CD4-positive, alpha-beta T cell treated with Interleukin-15 for 4 hours (primary cell): ENCODE results near the gene EVI5.

ENCODE experiments used
- DNase-seq: peaks from one replicate; pipeline ENCODE4 v3.0.0-alpha.2; 2020; ENCODE audit warnings: low spot score

Gene EVI5

DNA sequence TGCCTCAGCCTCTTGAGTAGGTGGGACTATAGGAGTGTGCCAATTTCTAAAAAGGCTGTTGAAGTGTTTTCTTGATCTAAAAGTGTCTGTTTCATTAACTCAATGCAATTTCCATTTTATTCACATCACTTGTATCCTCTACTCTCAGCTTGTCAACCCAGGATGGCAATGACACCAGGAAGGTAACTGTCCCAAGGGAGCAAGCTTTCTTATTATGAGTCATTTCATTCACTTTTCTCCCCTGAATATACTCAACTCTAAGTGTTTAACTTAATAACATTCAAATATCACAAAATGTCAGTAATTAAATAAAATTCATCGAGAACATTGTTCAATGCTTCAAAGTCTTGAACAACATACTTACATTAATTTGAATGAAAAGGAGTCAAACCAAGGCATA lies 275.3 kb downstream of the EVI5 start:
- DNase-seq, result no peak

DNA sequence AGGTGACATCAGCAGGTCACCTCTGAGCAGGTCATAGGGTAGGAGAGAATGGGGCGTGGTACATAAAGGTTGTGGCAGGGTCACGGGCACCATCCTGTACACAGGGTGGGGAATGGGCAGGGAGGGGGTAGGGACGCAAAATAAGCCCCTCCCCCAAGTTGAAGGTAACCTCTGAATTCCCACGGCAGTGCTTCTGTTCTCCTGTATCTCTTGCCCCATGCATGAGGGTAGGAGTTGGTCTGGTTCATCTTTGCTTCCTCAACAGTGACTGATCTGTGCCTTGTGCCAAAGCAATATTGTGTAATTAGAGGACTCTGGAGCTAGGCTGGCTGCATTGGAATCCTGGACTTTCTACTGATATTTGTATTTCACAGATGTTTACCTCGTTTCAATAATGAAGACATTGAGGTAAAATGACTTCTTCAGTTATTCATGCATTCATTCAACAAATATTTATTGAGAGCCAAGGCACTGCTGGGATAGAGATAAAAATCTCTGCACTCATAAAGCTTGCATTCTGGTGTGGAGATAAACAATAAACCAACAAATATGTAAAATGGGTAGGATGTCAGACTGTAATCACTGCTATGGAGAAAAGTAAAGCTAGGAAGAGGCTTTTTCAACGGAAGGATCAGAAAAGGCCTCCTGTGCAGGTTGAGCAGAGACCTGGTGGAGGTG lies 279.8 kb downstream of the EVI5 start:
- no peak for DNase-seq

DNA sequence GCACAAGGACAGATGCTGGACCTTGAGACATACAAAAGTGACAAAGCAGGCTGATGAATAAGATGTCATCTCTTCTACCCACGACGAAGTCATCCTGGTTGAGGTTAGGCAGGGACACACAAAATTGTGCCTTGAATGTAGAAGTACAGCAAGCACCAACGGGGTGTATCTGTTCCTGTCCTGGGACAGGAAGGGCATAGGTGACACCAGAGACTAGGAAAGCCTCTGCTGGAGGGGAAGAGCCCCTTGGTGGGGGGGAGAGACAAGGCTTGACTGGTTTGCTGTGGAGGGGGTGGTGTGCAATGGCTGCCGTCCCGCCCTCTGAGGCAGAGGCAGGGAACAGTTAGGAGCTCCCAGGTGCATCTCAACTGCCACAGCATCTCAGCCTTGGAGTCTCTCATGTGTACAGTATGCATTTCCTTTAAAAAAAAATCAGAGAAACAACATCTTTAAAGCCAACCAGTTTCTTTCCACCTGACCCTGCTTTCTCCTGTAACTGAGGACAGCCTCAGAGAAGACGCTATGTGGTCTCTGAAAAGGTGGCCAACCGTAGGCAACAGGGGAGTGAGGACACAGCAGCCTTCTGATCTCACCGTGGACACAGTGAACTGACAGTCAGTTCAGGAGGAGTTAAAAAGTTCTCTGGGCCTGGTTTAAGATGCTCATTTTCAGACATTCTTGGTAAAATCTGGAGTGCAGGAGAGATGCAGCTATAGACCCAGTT lies 280.5 kb downstream of the EVI5 start:
- no peak for DNase-seq

DNA sequence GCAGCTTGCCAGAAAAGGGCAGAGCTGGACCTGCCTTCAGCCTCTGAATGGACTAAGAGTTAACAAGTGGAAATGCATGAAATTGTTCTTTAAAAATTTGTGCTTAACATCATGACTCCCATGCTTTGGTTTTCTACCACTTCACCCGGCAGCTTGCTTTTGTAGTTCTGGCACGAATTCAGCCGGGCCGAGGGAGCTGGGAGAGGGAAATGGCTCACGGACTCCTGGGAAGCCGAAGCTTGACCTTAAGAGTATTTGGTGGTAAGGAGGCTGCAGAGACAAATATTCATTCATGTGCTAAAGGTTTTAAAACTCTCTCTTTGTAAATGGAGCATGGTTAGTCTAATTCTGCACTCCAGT lies 281.0 kb downstream of the EVI5 start:
- DNase-seq, result no peak

DNA sequence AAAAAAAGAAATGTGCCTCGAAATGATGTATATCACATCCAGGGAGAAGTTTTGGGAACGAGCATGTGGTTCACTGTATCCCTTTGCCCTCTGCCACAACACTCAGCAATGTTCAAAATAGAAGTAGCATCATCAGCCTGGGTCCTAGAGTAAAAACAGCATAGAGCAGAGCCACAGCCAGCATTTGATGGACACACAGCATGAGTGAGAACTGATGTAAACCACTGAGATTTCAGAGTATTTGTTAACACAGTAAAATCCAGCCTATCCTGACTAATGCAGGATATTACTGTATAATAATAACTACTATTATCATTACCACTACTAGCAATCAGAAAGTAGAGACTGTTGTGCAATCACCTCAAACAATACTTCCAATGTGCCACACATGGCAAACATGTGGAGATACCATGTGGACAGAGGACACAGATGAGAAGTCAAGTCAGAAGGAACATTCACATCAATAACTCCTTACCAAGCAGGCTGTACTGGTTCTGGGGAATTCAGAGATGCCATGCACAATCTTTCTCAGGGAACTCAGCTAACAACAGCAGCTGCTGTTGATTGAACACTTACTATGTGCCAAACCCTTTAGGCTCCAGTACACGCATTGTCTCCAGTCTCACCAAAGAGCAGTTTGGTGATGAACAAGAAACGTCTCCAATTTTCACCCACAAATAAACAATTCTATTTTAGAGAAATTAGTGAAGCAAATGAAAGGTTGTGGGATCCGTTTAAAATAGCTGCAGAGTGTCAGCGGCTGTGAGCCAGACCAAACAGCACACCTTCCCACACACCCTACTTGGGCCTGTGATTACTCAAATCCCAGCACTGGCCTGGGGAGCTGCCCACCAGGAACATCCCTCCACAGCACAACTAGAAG lies 281.6 kb downstream of the EVI5 start:
- DNase-seq, result no peak

DNA sequence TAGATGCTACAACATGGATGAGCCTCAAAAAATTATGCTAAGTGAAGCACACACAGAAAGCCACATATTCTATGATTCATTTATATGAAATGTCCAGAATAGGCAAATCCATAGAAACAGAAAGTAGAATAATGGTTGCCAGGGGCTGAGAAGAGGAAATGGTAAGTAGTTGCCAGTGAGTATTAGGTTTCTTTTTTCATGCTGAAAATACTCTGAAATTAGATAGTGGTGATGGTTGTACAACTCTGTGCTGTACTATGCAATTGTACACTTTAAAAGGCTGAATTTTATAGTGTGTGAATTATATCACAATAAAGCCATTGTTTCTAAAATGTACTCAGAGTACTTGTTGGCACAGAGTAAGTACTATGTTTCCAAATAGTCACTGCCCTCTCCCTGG lies 282.7 kb downstream of the EVI5 start:
- DNase-seq, result no peak

DNA sequence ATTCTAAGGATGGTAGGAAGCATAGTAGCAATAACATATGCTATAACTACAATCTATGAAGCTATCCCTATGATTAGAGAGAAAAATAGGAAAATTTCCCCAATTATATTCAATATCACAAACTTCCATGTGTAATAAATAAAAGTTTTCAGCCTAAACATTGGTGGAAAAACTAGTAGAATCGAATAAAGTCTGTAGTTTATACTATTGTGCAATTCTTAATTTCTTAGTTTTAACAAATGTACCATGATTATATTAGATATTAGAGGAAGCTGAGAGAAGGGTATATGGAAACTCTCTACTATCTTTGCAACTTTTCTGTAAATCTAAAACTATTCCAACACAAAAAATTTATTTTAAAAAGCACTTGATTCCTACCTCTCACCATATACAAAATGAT lies 284.4 kb downstream of the EVI5 start:
- DNase-seq, result no peak

DNA sequence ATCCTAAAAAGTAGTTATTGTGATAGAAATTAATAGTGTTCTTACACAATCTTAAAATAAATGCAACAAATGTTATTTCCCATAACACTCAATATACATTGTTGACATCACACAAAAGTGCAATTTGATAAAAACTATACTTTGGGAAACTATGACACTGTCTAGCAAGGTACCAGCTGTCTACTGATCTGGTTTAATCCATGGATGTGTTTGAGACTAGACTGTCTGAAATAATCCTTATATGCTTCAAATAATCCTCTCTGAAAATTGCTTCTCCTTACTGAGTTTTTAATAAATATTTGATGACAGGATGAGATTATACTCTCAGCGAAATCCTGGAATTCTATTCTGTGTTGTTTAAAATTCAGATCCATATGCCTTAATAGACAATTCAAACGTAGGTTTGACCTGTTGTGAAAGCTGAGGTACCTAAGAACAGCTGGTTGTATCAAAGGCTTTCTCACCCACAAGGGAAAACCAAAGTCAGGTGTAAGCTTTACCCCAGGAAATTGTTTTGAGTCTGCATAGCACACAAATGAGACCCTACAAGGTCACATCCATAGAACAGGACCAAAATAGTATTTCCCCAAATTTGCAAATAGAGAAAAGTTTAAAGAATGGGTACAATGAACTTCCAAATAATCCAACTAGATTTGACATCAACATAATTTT lies 289.4 kb downstream of the EVI5 start:
- no peak for DNase-seq

DNA sequence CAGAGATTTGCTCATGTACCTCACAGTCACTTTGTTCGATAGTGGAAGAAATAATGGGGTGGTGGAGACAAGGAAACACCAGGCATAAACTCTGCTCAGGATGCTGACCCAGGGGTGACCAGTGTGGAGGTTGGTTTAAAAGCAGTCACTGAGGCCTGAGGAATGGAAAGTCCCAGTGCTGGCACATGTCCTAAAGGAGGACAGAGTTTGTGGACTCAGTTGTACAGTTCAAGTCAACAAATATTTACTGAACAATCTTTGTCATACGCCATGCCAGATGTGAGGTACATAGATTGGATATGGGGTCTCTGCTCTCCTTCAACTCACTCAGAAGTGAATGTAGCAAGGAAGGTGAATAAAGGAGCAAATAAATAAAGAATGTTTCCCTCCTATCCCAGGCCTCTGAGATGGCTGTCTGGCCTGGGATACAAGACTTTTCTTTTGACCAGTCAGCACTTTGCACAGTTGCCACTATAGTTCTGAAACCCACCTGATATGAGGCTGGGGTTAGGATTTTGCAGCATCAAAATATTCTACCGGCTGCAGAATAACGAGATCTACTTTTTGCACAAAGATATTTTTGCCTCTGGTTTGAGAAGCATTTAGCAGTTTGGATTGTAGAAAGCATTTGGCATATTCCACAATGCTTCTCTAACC lies 290.3 kb downstream of the EVI5 start:
- no peak for DNase-seq

DNA sequence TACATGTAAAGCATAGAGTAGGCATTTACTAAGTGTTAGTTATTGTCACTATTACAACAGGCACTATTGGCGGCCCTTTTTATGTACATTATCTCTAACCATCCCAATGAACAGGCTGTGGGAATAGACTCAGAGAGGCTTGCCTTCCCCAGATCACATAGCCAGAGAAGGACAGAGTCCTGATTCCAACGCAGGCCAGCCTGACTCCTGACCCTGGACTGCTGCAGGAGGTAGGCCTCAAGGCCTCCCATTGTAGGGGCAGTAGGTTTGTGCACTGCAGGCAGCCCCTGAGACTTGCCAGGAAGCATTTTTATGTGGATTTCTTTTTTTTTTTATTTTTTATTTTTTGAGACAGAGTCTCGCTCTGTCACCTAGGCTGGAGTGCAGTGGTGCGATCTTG lies 291.8 kb downstream of the EVI5 start:
- DNase-seq, result no peak

DNA sequence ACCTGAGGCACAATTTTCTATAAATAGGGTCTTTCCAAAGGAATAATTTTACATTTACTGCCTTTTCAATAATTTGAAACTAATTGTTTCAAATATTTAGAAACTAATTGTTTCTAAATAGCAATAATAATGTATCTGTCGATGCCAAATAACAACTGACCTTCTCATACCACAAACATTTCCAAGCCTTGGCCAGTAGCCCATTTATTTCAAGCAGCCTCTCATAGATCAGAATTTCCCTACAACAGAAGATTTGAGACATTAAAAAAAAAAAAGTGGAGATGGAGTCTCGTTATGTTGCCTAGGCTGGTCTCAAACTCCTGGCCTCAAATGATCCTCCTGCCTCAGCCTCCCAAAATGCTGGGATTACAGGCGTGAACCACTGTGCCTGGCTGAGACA lies 296.1 kb downstream of the EVI5 start:
- no peak for DNase-seq

DNA sequence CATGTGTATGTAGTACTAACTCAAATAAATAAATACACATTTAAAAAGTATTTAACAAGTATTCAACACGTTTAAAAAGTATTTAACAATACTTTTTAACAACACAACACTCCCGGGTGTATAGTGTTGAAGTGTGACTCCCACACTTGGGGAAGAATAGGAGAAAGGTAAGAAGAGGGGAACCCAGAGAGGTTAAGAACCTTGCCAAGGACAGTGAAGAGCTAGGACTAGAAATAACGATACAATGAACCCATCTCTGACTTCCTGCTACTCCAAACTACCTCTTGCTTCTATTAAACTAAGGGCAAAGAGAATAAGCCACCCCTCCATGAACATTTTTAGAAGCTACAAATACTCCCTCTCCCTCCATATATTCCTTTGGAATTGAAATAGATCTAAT lies 296.5 kb downstream of the EVI5 start:
- no peak for DNase-seq

DNA sequence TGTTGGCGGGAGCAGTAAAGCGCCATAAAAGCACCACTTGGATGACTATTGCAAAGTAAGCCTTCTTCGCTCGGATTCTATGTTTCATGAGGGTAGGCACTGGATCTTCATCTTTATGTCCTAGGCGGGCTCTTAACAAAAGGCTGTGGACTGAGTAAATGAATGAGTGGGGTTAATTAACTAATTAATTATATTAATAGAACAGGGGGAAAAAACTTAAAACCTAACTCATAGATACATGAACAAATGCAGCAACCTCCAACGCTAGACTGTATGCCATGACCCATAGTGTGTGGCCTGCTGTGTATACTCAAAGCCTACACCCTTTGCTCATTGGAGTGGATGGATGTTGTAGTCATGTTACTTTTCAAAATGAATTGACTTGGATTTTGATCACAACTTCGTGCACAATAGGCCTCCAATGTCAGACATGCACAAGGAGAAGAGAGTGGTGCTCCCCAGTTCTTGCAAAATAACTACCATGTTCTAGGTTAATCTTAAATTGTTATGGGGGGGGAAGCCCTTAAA lies 297.8 kb downstream of the EVI5 start:
- DNase-seq, result no peak

DNA sequence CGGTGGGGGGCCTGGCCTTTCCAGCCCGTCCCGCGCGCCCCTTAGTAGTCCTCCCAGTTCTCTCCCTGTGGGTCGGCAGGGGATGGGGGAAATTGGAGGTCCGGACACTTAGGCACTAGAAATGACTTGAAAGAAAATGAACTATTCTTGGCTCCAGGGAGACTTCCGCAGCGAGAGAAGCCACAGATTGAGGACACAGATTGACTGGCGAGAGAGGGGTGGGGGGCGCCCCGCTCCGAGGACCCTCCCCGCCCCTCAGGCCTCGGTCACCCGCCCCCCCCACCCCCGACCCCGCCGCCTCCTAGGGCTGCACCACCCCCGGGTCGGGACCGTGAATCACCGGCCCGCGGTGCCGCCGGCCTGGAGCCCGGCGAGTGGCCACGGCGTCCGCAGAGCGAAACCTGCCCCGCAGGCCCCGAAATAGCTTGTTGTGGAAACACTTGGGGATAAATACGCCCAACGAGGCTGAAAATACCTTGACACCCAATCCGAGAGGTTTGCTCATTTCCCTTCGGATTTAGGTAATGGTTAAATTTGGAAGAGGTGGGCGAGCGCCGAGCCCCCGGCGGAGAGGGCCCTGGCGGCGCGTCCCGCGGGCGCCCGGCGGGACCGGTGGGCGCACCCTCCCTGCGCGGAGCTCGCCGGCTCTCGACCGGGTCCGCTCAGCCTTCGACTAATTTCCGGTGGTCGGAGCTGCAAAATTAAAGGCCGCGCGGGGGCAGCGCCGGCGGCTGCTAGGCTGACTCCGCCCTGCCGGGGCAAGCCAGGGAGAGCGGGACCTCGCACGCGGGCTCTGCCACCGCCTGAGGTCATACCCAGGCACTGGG lies 298.4 kb downstream of the EVI5 start, which contains the start of gene GFI1:
Gene GFI1, minus strand, starts transcription at position 675 of the 827 bp plus-strand sequence. CDS start 3,438 bp downstream, outside the sequence.
- DNase-seq, result peak; percentile 64

DNA sequence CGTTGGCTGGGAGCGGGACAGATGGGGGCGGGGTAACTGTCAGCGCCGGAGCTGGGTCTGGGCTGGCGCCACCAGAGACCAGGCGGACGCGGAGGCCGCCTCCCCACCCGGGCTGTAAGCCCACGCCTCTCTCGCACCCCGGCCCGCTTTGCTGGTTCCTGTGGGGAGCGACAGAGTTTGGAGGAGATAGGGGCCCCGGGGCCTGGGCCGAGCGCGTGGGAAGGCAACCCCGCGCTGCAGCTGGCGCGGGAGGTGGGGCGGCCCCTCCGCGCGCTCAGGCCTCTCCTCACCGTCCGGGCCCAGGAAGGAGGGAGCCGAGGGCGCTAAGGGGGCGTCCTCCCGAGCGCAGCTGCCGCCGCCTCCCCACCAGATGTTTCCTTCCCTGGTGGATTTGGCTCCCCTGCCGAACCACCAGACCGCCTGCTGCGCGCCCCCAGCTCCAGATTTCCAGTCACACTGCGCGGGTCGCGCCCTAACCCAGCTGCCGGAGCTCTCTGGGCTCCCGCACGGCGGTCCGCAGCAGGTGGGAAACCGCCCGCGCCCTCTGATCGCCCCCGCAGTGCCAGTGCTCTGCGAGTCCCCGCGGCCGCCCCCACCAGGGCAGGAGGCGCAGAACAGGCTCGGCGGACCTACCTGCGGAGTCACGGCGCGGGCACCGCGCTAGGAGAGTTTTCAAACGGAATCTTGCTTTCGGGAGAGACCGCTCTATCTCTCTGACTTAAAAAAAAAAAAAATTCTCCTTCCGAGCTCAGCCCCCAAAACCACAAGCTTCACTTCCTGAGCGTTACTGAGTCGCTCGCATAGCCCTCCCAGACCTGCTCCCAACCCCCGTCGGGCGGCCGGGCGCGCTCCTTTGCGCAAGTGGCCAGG lies 299.3 kb downstream of the EVI5 start:
- DNase-seq, result peak; percentile 82

DNA sequence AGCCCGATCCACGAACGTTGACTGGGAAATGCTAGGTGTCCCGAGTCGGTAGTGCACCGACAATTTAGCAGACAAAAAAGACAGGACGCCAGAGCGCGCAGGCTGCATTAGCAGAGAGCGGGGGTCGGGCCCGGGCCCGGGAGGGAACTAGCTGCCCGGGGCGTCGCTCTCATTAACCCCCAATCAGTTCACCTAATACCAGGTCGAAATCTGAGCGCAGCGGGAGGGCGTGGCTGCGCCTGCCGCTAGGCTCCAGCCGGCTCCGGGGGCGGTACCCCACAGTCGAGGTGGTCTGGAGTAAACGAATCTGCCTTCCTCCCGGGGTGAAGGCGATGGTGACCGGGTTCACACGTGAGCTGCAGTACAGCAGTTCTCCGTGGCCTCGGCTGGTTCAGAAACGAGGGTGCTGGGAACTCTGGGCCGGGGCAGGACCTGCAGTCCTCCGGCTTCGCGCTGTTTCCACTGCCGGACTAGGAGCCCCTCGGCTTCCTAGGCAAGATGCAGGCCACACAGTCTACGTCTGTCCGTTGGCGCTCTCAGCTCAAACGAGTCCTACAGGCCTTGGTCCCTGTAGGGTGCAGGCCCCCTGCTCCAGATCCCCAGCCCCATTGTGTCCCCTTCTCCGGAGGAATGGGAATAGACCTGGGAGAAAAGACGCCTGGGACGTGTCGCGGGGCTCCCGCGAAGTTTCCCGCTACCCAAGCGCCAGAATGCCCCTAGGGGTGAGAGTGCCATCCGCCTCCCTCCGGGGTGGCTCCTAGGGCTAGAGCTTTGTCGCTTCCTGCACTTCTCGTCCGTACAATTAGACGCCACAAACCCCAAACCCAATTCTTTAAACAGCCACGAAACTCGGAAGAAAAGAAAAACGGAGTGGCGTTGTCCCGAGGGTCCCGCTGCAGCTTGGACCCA lies 300.2 kb downstream of the EVI5 start:
- DNase-seq, result peak; percentile 56

DNA sequence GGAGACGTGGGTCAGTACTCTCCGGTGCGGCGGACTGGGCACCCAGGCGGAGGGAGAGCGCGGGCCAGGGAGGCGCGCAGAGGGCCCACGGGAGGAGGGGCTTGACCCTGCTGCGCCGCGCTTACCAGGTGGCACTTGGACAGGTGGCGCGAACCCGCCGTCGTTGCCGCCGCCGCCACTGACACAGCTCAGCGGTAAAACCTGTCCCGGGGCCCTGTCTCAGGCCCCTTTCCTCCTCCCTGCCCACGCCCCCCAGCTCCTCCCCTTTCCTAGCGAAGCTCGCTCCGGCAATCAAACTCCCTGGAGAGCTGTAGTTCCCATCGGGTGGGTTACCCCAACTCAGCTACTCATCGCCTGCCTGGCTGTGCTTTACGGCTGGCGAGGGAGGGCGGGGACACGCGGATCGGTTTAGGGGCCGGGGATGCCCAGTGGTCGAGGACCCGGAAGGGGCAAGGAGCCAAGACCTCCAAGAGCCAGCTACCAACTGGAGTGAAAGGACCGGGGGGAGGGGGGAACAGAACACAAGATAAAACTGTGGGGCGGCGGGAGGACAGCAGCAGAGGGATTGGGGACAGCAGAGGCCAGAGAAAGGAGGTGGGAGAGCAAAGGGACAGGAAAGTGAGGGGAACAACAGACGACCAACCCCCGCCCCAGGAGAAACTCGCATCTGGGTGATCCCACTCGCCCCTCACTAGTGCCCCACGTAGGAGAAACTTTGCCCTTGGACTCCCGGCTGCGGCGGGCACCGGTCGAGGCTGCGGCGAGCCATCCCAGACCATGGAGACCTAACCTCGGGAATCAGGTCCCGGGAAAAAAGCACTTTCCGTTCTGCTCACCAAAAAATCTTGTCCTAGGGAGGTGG lies 301.1 kb downstream of the EVI5 start:
- DNase-seq, result no peak
